Ammon's horn (tissue), 1 donor: ENCODE results near the gene PRSS8.
"Not testable (repeated sequence)": the region's sequence is repeated elsewhere in the genome, so short reads cannot be mapped to it uniquely, and the experiment has no call there.

Source experiments
- DNase-seq: peaks from one replicate; pipeline ENCODE4 v3.0.0-alpha.2; 2016; ENCODE audit warnings: low spot score

Gene PRSS8

DNA sequence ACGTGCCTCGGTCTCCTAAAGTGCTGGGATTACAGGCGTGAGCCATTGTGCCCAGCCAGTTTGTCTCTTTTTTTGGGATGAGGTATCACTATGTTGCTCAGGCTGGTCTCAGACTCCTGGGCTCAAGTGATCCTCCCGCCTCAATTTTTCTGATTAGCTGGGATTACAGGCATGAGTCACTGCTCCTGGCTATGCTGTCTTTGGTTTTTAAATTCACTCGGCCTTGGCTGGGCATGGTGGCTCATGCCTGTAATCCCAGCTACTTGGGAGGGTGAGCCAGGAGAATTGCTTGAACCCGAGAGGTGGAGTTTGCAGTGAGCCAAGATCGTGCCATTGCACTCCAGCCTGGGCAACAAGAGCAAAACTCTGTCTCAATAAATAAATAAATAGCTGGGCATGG lies 8.9 kb upstream of the PRSS8 start:
- not testable (repeated sequence) for DNase-seq

DNA sequence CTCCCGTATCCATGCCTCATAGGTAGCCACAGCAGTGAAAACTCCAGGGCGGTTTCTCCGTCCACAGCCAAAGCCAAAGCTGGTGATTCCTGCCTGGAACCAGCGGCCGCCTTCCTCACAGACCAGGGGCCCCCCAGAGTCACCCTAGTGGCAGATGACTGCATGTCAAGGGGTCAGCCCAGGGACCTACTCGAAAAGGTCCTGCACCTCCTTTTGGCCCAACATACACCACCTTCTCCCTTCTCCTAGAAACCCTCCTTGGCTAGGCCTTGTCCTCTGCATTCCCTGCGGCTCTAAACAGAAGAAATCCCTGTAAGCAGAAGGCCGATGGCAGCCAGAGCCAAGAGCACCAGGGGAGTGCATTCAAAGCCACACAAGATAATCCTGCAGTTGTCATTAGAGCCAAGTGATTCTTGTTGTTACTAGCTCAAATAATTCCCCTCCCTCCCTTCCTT lies 8.2 kb upstream of the PRSS8 start:
- no peak for DNase-seq

GRCh38 chr16:31143011-31143693 lies 7.6 kb upstream of the PRSS8 start:
- DNase-seq = no peak

DNA sequence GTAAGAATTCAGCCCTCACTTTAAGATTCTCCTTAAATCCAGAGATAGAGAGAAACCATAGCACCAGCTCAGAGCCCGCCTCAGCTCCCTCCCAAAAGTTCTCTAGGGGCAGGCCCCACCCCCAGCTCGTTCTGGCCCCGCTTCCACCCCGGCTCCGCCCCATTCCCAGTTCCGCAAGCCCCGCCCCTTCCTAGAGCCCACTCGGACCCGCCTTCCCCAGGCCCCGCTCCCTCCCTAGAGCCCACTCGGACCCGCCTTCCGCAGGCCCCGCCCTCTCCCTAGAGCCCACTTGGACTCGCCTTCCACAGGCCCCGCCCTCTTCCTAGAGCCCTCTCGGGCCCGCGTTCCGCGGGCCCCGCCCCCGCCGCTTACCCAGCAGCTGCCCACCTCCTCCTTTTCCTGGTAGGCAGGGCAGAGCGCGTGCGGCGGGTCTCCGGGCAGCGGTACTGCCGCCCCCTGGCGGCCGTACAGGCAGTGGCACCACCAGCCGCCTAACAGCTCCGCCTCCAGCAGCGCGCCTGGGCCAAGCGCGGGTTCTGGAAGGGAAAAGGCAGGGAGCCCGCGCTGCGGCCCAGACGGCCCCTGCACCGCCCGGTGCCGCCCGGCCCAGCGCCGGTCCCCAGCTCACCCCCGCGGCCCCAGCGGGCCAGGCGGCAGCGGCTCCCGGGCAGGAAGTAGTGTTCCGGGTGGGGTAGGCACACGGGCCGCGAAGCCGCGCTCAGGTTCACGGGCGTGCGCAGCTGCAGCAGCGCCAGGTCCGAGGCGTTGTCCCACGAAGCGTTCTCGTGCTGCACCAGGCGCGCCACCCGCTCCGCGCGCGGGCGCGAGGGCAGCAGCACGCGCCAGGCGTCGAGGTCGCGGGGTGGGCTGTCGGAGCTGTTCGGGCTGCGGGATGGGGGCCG lies 6.8 kb upstream of the PRSS8 start:
- peak; percentile 98 for DNase-seq

GRCh38 chr16:31141489-31142108 lies 6.1 kb upstream of the PRSS8 start:
- DNase-seq = no peak

GRCh38 chr16:31141071-31141469 lies 5.5 kb upstream of the PRSS8 start:
- not testable (repeated sequence) for DNase-seq

DNA sequence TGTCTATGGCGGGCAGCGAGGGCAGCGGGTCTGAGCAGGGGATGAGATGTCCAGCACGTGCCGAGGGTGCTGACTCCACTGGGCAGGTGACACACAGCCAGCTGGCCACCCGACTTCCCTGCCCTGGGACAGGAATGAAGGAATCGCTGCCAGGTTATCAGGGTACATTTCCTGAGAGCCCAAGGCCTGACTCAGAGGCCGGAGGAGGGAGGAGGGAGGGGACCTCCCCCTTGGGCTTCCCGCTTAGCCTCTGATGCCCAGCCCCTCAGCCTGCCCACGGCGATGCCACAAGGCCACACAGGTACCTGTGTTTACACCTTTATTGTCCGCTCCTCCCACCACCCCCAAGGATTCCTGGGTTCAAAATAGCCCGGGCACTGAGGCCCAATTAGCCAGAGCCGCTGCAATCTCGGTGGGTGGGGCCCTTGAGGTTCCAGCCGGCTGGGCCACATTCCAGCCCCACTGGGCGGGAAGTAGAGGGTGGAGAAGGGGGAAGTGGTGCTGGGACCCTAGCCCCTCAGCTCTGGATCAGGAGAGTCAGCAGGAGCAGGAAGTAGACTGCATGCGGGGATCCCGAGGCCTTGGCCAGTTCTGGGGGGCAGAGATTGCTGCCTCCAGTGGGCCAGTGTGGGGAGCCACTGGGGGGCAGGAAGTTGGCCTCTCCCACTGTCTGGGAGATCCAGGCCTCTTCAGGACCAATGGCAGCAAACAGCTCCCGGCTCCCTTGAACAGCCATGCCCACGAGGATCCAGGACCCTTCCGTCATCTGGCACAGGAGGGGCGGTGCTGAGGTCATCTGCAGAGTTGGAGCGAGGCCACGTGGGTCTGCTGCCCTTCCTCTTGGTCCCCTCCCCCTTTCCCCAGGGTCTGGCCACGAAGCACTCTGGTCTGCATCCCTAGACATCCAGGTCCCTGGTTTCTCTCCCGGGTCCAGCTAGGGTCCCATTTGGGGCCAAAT lies 3.4 kb upstream of the PRSS8 start:
- DNase-seq = no peak

DNA sequence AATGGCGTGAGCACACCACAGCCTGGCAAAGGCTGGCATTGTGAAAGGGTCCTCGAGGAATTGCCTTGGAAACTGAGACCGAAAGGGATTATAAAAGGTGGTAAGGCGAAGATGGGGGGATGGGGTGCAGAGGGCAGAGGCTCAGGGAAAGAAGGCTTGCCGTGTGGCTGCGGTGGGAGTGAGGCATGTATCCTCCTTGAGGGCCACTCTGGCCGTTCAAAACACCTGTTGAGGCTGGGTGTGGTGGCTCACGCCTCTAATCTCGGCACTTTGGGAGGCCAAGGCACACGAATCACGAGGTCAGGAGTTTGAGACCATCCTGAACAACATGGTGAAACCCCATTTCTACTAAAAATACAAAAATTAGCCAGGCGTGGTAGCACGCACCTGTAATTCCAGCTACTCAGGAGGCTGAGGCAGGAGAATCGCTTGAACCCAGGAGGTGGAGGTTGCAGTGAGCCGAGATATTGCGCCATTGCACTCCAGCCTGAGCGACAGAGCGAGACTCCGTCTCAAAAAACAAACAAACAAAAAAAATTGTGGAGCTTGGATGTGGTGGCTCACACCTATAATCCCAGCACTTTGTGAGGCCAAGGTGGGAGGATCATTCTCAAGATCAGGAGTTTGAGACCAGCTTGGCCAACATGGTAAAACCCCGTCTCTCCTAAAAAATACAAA lies 1.4 kb upstream of the PRSS8 start:
- DNase-seq = not testable (repeated sequence)

- DNase-seq = no peak
These were observed 748 bp upstream of the PRSS8 start for GRCh38 chr16:31136287-31136662.

- DNase-seq = no peak
These were observed 647 bp downstream of the PRSS8 start for GRCh38 chr16:31134625-31135534.

DNA sequence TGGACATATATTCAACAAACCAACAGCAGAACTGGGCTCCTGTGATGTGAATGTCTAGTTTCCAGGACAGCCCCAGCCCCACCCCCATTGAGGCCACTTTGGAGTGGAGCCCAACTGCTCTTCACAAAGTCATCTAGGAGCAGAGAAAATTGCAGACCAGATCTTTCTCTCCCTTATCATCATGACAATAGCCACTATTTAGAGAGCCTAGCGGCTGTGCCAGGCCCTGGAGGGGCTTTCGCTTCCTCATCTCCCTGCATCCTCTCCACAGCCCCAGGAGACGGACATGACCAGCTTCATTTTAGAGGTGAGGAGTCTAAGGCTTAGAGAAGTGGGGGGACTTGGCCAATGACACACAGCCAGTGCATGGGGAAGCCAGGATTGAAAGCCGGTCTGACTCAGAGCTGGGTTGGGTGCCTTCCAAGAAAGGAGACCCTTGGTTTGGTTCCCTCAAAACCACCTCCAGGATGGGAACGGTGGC lies 1.4 kb downstream of the PRSS8 start:
- DNase-seq = no peak

- no peak for DNase-seq
These were observed 2.5 kb downstream of the PRSS8 start for GRCh38 chr16:31133046-31133501.

GRCh38 chr16:31132303-31132979 lies 3.1 kb downstream of the PRSS8 start:
- no peak for DNase-seq

- no peak for DNase-seq
These were observed 3.7 kb downstream of the PRSS8 start for GRCh38 chr16:31131841-31132271.

DNA sequence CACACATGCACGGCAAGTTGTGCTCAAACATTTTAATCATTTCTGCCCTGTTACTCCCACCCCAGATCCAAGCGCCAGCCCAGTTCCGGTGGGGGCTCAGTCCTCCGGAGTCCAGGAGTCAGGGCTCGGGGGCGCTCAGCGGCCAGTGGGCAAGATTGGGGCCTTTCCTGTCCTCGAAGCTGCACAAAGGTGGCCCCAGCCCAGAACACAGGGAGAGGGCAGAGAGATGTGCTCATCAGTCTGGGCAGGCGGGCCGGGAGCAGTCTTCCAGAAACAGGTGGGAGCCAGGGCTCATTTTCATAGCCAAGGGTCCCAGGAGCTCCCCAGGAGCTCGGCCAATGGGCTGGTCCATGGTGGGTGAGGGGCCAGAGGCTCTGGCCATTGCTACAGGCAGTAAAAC lies 4.1 kb downstream of the PRSS8 start:
- no peak for DNase-seq

DNA sequence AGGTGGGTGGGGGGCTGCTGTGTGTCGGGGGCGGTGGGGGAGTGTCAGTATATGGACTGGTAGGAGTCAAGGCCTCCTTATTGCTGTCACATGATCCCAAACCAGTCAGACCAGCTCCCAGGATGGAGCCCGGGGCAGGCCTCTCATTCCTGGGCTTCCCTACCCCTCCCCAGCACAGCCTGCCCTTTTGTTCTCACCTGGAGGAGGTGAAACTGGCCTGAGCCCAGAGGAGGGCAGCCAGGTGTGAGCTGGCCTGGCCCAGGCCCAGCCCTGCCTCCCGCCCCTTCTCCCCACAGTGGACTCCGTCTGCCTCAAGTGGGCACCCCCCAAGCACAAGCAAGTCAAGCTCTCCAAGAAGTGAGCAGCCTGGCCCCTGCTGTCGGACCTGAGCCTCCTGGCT lies 4.6 kb downstream of the PRSS8 start:
- no peak for DNase-seq

- DNase-seq = no peak
These were observed 5.1 kb downstream of the PRSS8 start for GRCh38 chr16:31130336-31130891.

DNA sequence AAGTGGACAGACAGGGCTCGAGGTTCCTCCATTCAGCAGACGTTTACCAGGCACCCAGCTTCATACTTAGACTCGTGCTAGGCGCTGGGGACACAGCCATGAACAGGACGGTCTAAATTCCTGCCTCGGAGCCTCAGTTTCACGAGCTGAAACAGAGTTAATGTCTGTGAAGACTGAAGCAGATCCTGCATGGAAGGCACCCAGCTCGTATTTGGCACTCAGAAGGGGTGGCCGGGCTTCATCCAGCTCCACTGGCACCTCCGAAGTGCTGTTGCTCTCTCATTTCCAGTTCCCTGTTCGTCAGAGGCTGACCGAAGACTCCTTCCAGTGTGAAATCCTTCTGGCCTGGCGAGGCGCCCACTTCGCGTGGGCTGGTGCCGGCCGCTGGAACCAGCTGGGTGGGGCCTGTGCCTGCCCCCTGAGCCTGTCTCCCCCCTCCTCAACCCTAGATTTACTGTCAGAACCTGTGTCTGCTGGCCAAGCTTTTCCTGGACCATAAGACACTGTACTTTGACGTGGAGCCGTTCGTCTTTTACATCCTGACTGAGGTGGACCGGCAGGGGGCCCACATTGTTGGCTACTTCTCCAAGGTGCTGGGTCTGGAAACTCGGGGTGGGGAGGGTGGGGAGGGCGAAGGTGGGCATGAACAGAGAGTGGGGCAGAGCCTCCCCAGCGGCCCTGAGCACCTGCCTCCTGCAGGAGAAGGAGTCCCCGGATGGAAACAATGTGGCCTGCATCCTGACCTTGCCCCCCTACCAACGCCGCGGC lies 5.8 kb downstream of the PRSS8 start:
- DNase-seq = no peak
